Breast epithelium (tissue), 4 donors: Measurements from ENCODE around the gene ACOX3. TPM values are rescaled to one million over a fixed set of nuclear protein-coding genes. Genes with fewer than 3 reads are reported as not detected.

ENCODE experiments used
- DNase-seq, 2 donors: peaks; one replicate each; pipeline ENCODE4 v3.0.0-alpha.2; 2019; ENCODE audit warnings: low spot score in 2 of 2
- H3K27ac ChIP-seq, 2 donors: fragments of 200-600 bp; sonication (generic) in 1 of 2; one replicate each; pipeline ENCODE4 v1.5.1; 2016 to 2019; ENCODE audit warnings: mild to moderate bottlenecking in 1 of 2
- H3K27me3 ChIP-seq, 2 donors: fragments of 200-600 bp; sonication (generic) in 1 of 2; one replicate each; pipeline versions ENCODE4 v1.5.1 to v1.6.0; 2017 to 2019; ENCODE audit warnings: control low read depth in 1 of 2, mild to moderate bottlenecking in 1 of 2
- H3K36me3 ChIP-seq: fragments of 200-600 bp; one replicate; pipeline ENCODE4 v1.5.1; 2019
- H3K4me1 ChIP-seq, 2 donors: fragments of 200-600 bp; sonication (generic); one replicate each; pipeline ENCODE4 v1.5.1; 2016 to 2019; ENCODE audit warnings: control low read depth in 1 of 2
- H3K4me3 ChIP-seq, 3 donors: fragments of 200-600 bp; sonication (generic); 1 replicate in 2 of 3; 2 replicates in 1 of 3; pipeline ENCODE4 v1.5.1; 2016 to 2019; ENCODE audit warnings: mild to moderate bottlenecking in 3 of 3, moderate library complexity in 2 of 3
- H3K9me3 ChIP-seq, 2 donors: fragments of 200-600 bp; sonication (generic) in 1 of 2; one replicate each; pipeline ENCODE4 v1.5.1; 2016 to 2019; ENCODE audit warnings: control low read depth in 1 of 2
- POLR2A ChIP-seq: fragments of 450-650 bp; IDR thresholded peaks from one replicate; pipeline ENCODE4 v1.6.1; 2016; ENCODE audit warnings: antibody characterized with exemption, mild to moderate bottlenecking, moderate library complexity
- POLR2AphosphoS5 ChIP-seq, 3 donors: sonication (generic); formaldehyde crosslinking; IDR thresholded peaks; one replicate each; pipeline ENCODE4 v1.6.1; 2017; ENCODE audit warnings: antibody characterized with exemption in 3 of 3
- intact Hi-C: fragments of 100-400 bp; cut with DNase I; formaldehyde crosslinking; loops from one replicate; pipeline ENCODE4 v1.15.1; 2023; ENCODE audit warnings: low total_unique reads
- total RNA-seq, 3 donors: library from RNA; depleted of rRNA; stranded (reverse); fragments of >200 nt; gene quantifications; one replicate each; pipeline ENCODE4 v1.1.0, GENCODE V29; 2016
- TF ChIP-seq, protein P1 (sequence below), 3 donors: fragments of 450-650 bp; IDR thresholded peaks; one replicate each; pipeline ENCODE4 v1.5.1; 2016 to 2017; ENCODE audit warnings: antibody characterized with exemption in 3 of 3, mild to moderate bottlenecking in 3 of 3, moderate library complexity in 3 of 3

The ACOX3 gene
- total RNA-seq, 3 donors from 2014 or later = 24.0 to 69.4 (median 47.9) TPM

DNA sequence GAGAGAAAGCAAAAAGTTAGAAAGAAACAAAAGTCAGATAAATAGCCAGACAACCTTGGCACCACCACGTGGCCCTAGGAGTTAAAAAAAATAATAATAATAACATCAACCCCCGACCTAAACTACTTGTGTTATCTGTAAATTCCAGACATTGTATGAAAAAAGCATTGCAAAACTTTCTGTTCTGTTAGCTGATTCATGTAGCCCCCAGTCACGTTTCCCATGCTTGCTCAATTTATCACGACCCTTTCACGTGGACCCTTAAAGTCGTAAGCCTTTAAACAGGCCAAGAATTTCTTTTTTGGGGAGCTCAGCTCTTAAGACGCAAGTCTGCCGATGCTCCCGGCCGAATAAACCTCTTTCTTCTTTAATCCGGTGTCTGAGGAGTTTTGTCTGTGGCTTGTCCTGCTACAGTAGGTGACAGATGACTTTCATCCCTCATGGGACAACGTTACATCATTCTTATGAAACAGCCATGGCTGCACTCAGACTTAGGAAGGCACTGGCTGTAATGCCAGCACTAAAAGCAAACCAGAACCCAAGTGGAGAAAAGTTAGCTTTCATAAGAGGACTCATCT is 520 bp downstream of the ACOX3 start:
- Histone ChIP-seq H3K4me3 (peak overlapping the region; percentile 97 to 100 (median 99)), H3K27ac (peak overlapping the region; percentile 96 to 97), H3K27me3 (no peaks in the 10 kb centered on the region), H3K9me3 (peaks cover 0 to 6% of the 10 kb centered on the region in 2 donors), H3K36me3 (no peaks in the 10 kb centered on the region), H3K4me1 (peaks cover 10 to 28% of the 10 kb centered on the region in 2 donors)
- TF ChIP-seq POLR2A (no peak), POLR2AphosphoS5 (IDR thresholded peaks at IDR 0.05) (no peak)
- TF ChIP-seq, protein P1, sequence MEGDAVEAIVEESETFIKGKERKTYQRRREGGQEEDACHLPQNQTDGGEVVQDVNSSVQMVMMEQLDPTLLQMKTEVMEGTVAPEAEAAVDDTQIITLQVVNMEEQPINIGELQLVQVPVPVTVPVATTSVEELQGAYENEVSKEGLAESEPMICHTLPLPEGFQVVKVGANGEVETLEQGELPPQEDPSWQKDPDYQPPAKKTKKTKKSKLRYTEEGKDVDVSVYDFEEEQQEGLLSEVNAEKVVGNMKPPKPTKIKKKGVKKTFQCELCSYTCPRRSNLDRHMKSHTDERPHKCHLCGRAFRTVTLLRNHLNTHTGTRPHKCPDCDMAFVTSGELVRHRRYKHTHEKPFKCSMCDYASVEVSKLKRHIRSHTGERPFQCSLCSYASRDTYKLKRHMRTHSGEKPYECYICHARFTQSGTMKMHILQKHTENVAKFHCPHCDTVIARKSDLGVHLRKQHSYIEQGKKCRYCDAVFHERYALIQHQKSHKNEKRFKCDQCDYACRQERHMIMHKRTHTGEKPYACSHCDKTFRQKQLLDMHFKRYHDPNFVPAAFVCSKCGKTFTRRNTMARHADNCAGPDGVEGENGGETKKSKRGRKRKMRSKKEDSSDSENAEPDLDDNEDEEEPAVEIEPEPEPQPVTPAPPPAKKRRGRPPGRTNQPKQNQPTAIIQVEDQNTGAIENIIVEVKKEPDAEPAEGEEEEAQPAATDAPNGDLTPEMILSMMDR (IDR thresholded peaks at IDR 0.05) = no peak
- intact Hi-C loops = no loop called here
- DNase-seq = peak in 1 of 2 donors; percentile 30

DNA sequence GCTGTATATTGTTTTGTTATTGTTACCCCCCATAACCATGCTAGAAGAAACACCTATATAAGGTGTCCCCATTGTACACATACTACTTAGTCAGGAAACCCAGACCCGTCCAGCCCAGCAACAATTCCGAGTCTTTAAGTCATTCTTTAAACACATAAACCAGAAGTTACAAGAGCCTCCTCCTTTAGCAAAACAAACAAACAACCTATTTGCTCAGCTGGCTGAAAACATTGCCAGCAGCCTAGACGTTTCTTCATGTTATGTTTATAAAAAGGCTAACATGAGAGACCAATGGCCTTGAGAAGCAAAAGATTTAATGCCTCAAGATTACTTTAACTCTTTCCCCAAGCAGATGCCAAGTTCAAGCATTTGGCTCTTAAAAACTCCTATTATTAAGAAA is 1.4 kb downstream of the ACOX3 start:
- no peaks in the 10 kb centered on the region for H3K36me3 ChIP-seq
- H3K9me3 ChIP-seq = peaks cover 0 to 6% of the 10 kb centered on the region in 2 donors
- peaks cover 10 to 28% of the 10 kb centered on the region in 2 donors for H3K4me1 ChIP-seq
- H3K4me3 ChIP-seq = peak overlapping the region in 1 of 3 donors; percentile 97
- H3K27ac ChIP-seq = peak overlapping the region; percentile 96 to 97
- H3K27me3 ChIP-seq = no peaks in the 10 kb centered on the region
- intact Hi-C loops = no loop called here
- TF ChIP-seq, protein P1 (IDR thresholded peaks at IDR 0.05) = no peak
- TF ChIP-seq POLR2AphosphoS5 (IDR thresholded peaks at IDR 0.05) = no peak
- no peak for TF ChIP-seq POLR2A
- DNase-seq = peak in 1 of 2 donors; percentile 33

DNA sequence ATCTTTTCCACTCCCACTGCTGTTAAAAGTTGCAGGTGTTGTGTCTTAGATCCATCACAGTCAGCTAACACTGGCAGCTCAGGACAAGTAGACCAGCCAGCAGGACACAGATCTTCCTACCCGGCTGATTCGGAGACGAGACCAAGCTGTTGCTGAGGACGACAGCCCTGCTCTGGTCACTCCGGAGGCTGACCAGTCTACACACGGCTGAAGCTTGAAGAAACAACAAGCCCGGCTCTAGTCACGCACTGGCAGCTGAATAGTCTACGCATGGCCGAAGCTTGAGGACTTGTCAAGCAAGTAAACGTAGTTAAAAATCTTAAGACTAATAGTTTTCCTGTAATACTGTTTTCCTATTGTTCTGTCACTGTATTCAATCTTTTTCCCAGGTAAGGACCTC is 1.8 kb downstream of the ACOX3 start:
- no peaks in the 10 kb centered on the region for H3K36me3 ChIP-seq
- TF ChIP-seq POLR2A (no peak), POLR2AphosphoS5 (IDR thresholded peaks at IDR 0.05) (no peak)
- TF ChIP-seq, protein P1 (IDR thresholded peaks at IDR 0.05) = no peak
- peaks cover 10 to 28% of the 10 kb centered on the region in 2 donors for H3K4me1 ChIP-seq
- DNase-seq = no peak
- peak overlapping the region; percentile 96 to 97 for H3K27ac ChIP-seq
- H3K9me3 ChIP-seq = peaks cover 0 to 6% of the 10 kb centered on the region in 2 donors
- intact Hi-C loops = no loop called here
- no peaks in the 10 kb centered on the region for H3K27me3 ChIP-seq
- peak overlapping the region in 1 of 3 donors; percentile 17 for H3K4me3 ChIP-seq

DNA sequence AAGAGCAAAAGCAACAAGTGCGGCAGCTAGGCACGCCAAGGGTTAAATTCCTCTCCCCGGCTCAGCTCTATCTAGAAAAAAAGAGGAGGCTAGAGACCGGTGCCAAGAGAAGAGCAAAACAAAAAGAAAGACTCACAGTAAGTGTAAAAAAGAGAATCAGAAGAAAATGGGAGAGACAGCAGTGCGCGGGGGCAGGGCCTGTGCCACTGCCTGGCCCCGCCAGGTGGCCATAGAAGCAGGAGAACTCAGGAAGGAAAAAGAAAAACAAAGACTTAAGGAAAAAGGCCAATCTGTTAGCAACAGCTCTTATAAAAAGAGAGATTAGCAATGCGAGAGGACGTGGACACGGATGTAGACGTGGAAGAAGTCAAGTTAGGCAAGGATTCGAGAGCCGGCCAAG is 3.2 kb downstream of the ACOX3 start:
- no peak for DNase-seq
- peak overlapping the region; percentile 96 to 97 for H3K27ac ChIP-seq

DNA sequence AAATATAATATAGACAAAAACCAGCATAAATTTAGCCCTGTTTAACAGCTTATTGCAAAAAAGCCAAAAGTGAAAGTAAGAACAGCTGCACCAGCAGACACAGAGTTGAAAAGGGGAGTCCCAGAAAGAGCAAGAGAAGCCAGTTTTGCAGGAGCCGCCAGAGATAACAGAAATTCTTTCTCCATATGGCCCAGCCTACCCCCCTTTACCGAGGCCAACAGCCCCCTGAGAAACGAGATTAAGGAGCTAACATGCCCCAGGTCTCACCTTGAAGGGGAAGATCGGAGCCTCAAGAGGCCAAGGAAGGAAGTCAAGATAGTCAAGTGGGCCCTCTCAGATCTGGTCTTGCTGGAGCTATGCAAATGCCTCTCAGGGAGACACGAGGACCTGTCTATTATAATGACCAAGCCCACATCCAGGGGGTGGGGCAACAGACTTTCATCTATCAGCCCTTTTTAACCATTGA is 4.8 kb downstream of the ACOX3 start:
- DNase-seq = no peak
- intact Hi-C loops = no loop called here
- Histone ChIP-seq H3K4me1 (peaks cover 4 to 10% of the 10 kb centered on the region in 2 donors), H3K9me3 (peaks cover 0 to 6% of the 10 kb centered on the region in 2 donors), H3K27me3 (no peaks in the 10 kb centered on the region), H3K4me3 (peak overlapping the region; percentile 29 to 56 (median 40)), H3K27ac (peak overlapping the region; percentile 65 to 69), H3K36me3 (no peaks in the 10 kb centered on the region)
- no peak for TF ChIP-seq POLR2A
- TF ChIP-seq, protein P1 (IDR thresholded peaks at IDR 0.05) = no peak
- TF ChIP-seq POLR2AphosphoS5 (IDR thresholded peaks at IDR 0.05) = no peak

More for the DNA sequence above, 3.2 kb downstream of the ACOX3 start:
- intact Hi-C loops = no loop called here
- peaks cover 0 to 6% of the 10 kb centered on the region in 2 donors for H3K9me3 ChIP-seq
- H3K4me1 ChIP-seq = peaks cover 8 to 20% of the 10 kb centered on the region in 2 donors
- H3K4me3 ChIP-seq = peak overlapping the region; percentile 12 to 37 (median 32)
- H3K27me3 ChIP-seq = no peaks in the 10 kb centered on the region
- TF ChIP-seq POLR2A (no peak), POLR2AphosphoS5 (IDR thresholded peaks at IDR 0.05) (no peak)
- TF ChIP-seq, protein P1 (IDR thresholded peaks at IDR 0.05) = peak in 2 of 3 donors; percentile 34 to 39
- no peaks in the 10 kb centered on the region for H3K36me3 ChIP-seq
